ENCODE data around the gene DNAH9. TPM values are rescaled to one million over a fixed set of nuclear protein-coding genes. Genes with fewer than 3 reads are reported as not detected.

Gene DNAH9
- polyA plus RNA-seq, 2 of the 4 experiments (the other 2 are of a cell fraction) = 0.03 to 0.04 TPM

- no peaks in the 10 kb centered on the region for H3K4me1 ChIP-seq
- CTCF ChIA-PET = interaction anchor here (1.8 kb wide), 1 partner anchor 20 kb away, joined by 6 read pairs; no protein-coding TSS in a partner anchor
- DNase-seq (ENCODE audit: low read depth in 1 of 2, low spot score in 1 of 2) (no peak), ATAC-seq (no peak), FAIRE-seq (no peak)
- 6% methylated on average over 2 of the region's 2 CpGs for WGBS (ENCODE audit: missing lambda C conversion rate)
- POLR2A ChIA-PET = no interaction called here
- H3K4me2 ChIP-seq = no peak overlapping the region
- TF ChIP-seq MAX (IDR thresholded peaks at IDR 0.05) (no peak), HMGXB4 (CRISPR knock-in tag; IDR thresholded peaks at IDR 0.05; ENCODE audit: borderline replicate concordance) (no peak), RAD21 (conservative IDR thresholded peaks at IDR 0.05 in 1 of 2, IDR thresholded peaks at IDR 0.05 in 1 of 2) (no peak), USF2 (IDR thresholded peaks at IDR 0.05) (no peak), TFCP2L1 (CRISPR knock-in tag; IDR thresholded peaks at IDR 0.05) (no peak)
- H3K4me3 ChIP-seq = no peak overlapping the region
- no peak overlapping the region for H3K27ac ChIP-seq
- H3K9me3 ChIP-seq = peaks cover 9% of the 10 kb centered on the region; the same call in 2 of the 3 replicates
Observed at GRCh38 chr17:11916091-11916490, 317.8 kb downstream of the DNAH9 start.

GRCh38 chr17:11917415-11917814 lies 319.1 kb downstream of the DNAH9 start:
- FAIRE-seq (no peak), ATAC-seq (no peak), DNase-seq (ENCODE audit: low read depth in 1 of 2, low spot score in 1 of 2) (no peak)
- Histone ChIP-seq H3K4me3 (no peak overlapping the region), H3K4me2 (no peak overlapping the region), H3K27ac (no peak overlapping the region), H3K4me1 (no peaks in the 10 kb centered on the region; the same call in 2 of the 3 replicates), H3K9me3 (peaks cover 9% of the 10 kb centered on the region; the same call in 2 of the 3 replicates)
- CTCF ChIA-PET = interaction anchor here (1.1 kb wide), 1 partner anchor 23 kb away, joined by 3 read pairs; no protein-coding TSS in a partner anchor
- POLR2A ChIA-PET = no interaction called here
- 23% methylated on average over 5 of the region's 5 CpGs for WGBS (ENCODE audit: missing lambda C conversion rate)
- TF ChIP-seq TFCP2L1 (CRISPR knock-in tag; IDR thresholded peaks at IDR 0.05) (no peak), POLR2A (IDR thresholded peaks at IDR 0.05; ENCODE audit: low read length) (no peak), EHF (CRISPR knock-in tag; IDR thresholded peaks at IDR 0.05) (no peak), RAD21 (conservative IDR thresholded peaks at IDR 0.05 in 1 of 2, IDR thresholded peaks at IDR 0.05 in 1 of 2) (no peak), ZSCAN20 (CRISPR knock-in tag; IDR thresholded peaks at IDR 0.05) (no peak), HOXA7 (CRISPR knock-in tag; IDR thresholded peaks at IDR 0.05) (no peak), HDAC2 (IDR thresholded peaks at IDR 0.05) (no peak), EHMT2 (IDR thresholded peaks at IDR 0.05; ENCODE audit: low read depth) (no peak), ZFP36 (IDR thresholded peaks at IDR 0.05; ENCODE audit: borderline replicate concordance, partially characterized antibody) (no peak), HMGXB4 (CRISPR knock-in tag; IDR thresholded peaks at IDR 0.05; ENCODE audit: borderline replicate concordance) (no peak)

GRCh38 chr17:11921296-11921695 lies 323.0 kb downstream of the DNAH9 start:
- ChIA-PET POLR2A (no interaction called here), CTCF (no interaction called here)
- H3K4me1 ChIP-seq = peaks cover 3% of the 10 kb centered on the region; the same call in 1 of the 3 replicates
- WGBS (ENCODE audit: missing lambda C conversion rate) = 71% methylated on average over 6 of the region's 6 CpGs
- DNase-seq (ENCODE audit: low read depth in 1 of 2, low spot score in 1 of 2) = no peak
- FAIRE-seq = no peak
- H3K4me2 ChIP-seq = no peak overlapping the region
- H3K27ac ChIP-seq = no peak overlapping the region
- peaks cover 4% of the 10 kb centered on the region; the same call in 1 of the 3 replicates for H3K9me3 ChIP-seq
- peak in 1 of 2 experiments; percentile 51; a peak in 3 of 6 replicates for ATAC-seq
- no peak overlapping the region for H3K4me3 ChIP-seq
- TF ChIP-seq HOXB5 (CRISPR knock-in tag; IDR thresholded peaks at IDR 0.05) = no peak
- no peak for TF ChIP-seq REST (IDR thresholded peaks at IDR 0.05)
- no peak for TF ChIP-seq ELK1 (IDR thresholded peaks at IDR 0.05; ENCODE audit: low read depth, low read length)
- no peak for TF ChIP-seq SMC3 (IDR thresholded peaks at IDR 0.05)
- no peak for TF ChIP-seq RFX5 (IDR thresholded peaks at IDR 0.05)
- TF ChIP-seq TP53 (CRISPR knock-in tag; IDR thresholded peaks at IDR 0.05) = no peak
- TF ChIP-seq ESRRA (IDR thresholded peaks at IDR 0.05; ENCODE audit: borderline replicate concordance, low read length) = no peak
- no peak for TF ChIP-seq POLR2AphosphoS2 (conservative IDR thresholded peaks at IDR 0.05; ENCODE audit: low read length)
- TF ChIP-seq KDM1A (IDR thresholded peaks at IDR 0.05; ENCODE audit: low read depth) = no peak
- no peak for TF ChIP-seq TFCP2L1 (CRISPR knock-in tag; IDR thresholded peaks at IDR 0.05)
- TF ChIP-seq FOSL2 (IDR thresholded peaks at IDR 0.05) = no peak
- TF ChIP-seq FOSL2 (CRISPR knock-in tag; IDR thresholded peaks at IDR 0.05) = no peak
